ENCODE measurements around the gene KCNJ12. TPM values are rescaled to one million over a fixed set of nuclear protein-coding genes. Genes with fewer than 3 reads are reported as not detected.
"Not testable (repeated sequence)": the region's sequence is repeated elsewhere in the genome, so short reads cannot be mapped to it uniquely, and the experiment has no call there.

KCNJ12 gene
- total RNA-seq (not detected), polyA plus RNA-seq (not detected)

GRCh38 chr17:21376081-21376758, at the start of gene KCNJ12:
TSS of gene KCNJ12 (plus strand) at chr17:21376357. CDS start at chr17:21415343, 38,986 bp downstream.
- CTCF ChIA-PET (ENCODE audit: partially characterized antibody): no interaction called here
- Histone ChIP-seq H3K4me1 (ENCODE audit: insufficient read depth, low read length) (no peaks in the 10 kb centered on the region), H3K27ac (ENCODE audit: low read depth, low read length) (no peak within 1 kb of the TSS), H3K36me3 (ENCODE audit: insufficient read depth, low read length) (no peaks in the 10 kb centered on the region), H3K9me3 (ENCODE audit: control insufficient read depth in 1 of 2, low read length in 2 of 2) (no peaks in the 10 kb centered on the region), H3K4me3 (ENCODE audit: low read length in 2 of 2) (no peak within 1 kb of the TSS), H3K27me3 (ENCODE audit: insufficient read depth, low read length) (no peaks in the 10 kb centered on the region)
- no peaks in the 10 kb centered on the region for H3K9me3 Mint-ChIP-seq
- intact Hi-C loops (cut with micrococcal nuclease): no loop called here
- H3K36me3 Mint-ChIP-seq: no peaks in the 10 kb centered on the region
- peak within 1 kb of the TSS in 6 of 8 donors; percentile 6 to 73 (median 38) for H3K4me3 Mint-ChIP-seq
- peaks cover 13 to 16% of the 10 kb centered on the region in 2 donors for H3K27me3 Mint-ChIP-seq
- no peak for DNase-seq
- POLR2A ChIA-PET (ENCODE audit: partially characterized antibody): no interaction called here
- H3K27ac Mint-ChIP-seq: no peak within 1 kb of the TSS
- peaks cover 2 to 9% (median 5%) of the 10 kb centered on the region in 4 donors for H3K4me1 Mint-ChIP-seq

GRCh38 chr17:21327921-21328320, 48.2 kb upstream of the KCNJ12 start:
- H3K4me3 ChIP-seq (ENCODE audit: low read length in 2 of 2); H3K4me1 Mint-ChIP-seq; H3K4me3 Mint-ChIP-seq; H3K27me3 ChIP-seq (ENCODE audit: insufficient read depth, low read length); H3K36me3 ChIP-seq (ENCODE audit: insufficient read depth, low read length); H3K27ac Mint-ChIP-seq; H3K4me1 ChIP-seq (ENCODE audit: insufficient read depth, low read length); DNase-seq; CTCF ChIA-PET (ENCODE audit: partially characterized antibody); H3K9me3 ChIP-seq (ENCODE audit: control insufficient read depth in 1 of 2, low read length in 2 of 2); H3K27ac ChIP-seq (ENCODE audit: low read depth, low read length); H3K27me3 Mint-ChIP-seq; intact Hi-C loops (cut with micrococcal nuclease); H3K36me3 Mint-ChIP-seq; POLR2A ChIA-PET (ENCODE audit: partially characterized antibody): not testable (repeated sequence)
- H3K9me3 Mint-ChIP-seq: peaks cover 0 to 16% (median 6%) of the 10 kb centered on the region in 8 donors

- H3K36me3 Mint-ChIP-seq; DNase-seq; H3K4me3 Mint-ChIP-seq; H3K4me3 ChIP-seq (ENCODE audit: low read length in 2 of 2); POLR2A ChIA-PET (ENCODE audit: partially characterized antibody); H3K27me3 Mint-ChIP-seq; intact Hi-C loops (cut with micrococcal nuclease); H3K27ac Mint-ChIP-seq; H3K27ac ChIP-seq (ENCODE audit: low read depth, low read length); H3K4me1 Mint-ChIP-seq; H3K27me3 ChIP-seq (ENCODE audit: insufficient read depth, low read length); CTCF ChIA-PET (ENCODE audit: partially characterized antibody); H3K36me3 ChIP-seq (ENCODE audit: insufficient read depth, low read length); H3K9me3 ChIP-seq (ENCODE audit: control insufficient read depth in 1 of 2, low read length in 2 of 2); H3K4me1 ChIP-seq (ENCODE audit: insufficient read depth, low read length): not testable (repeated sequence)
- peaks cover 0 to 14% (median 6%) of the 10 kb centered on the region in 8 donors for H3K9me3 Mint-ChIP-seq
Measured at GRCh38 chr17:21328778-21329177, 47.4 kb upstream of the KCNJ12 start.

GRCh38 chr17:21330436-21331160, 45.6 kb upstream of the KCNJ12 start:
- Mint-ChIP-seq H3K27ac (no peak overlapping the region), H3K4me3 (no peak overlapping the region), H3K27me3 (peaks cover 2 to 4% of the 10 kb centered on the region in 2 donors), H3K9me3 (peaks cover 0 to 14% (median 6%) of the 10 kb centered on the region in 8 donors), H3K4me1 (no peaks in the 10 kb centered on the region), H3K36me3 (no peaks in the 10 kb centered on the region)
- no peak for DNase-seq
- intact Hi-C loops (cut with micrococcal nuclease): no loop called here
- Histone ChIP-seq H3K4me1 (ENCODE audit: insufficient read depth, low read length) (no peaks in the 10 kb centered on the region), H3K9me3 (ENCODE audit: control insufficient read depth in 1 of 2, low read length in 2 of 2) (no peaks in the 10 kb centered on the region), H3K4me3 (ENCODE audit: low read length in 2 of 2) (no peak overlapping the region), H3K36me3 (ENCODE audit: insufficient read depth, low read length) (no peaks in the 10 kb centered on the region), H3K27me3 (ENCODE audit: insufficient read depth, low read length) (no peaks in the 10 kb centered on the region), H3K27ac (ENCODE audit: low read depth, low read length) (no peak overlapping the region)
- POLR2A ChIA-PET (ENCODE audit: partially characterized antibody): no interaction called here
- CTCF ChIA-PET (ENCODE audit: partially characterized antibody): no interaction called here

- POLR2A ChIA-PET (ENCODE audit: partially characterized antibody); H3K4me3 Mint-ChIP-seq; H3K9me3 ChIP-seq (ENCODE audit: control insufficient read depth in 1 of 2, low read length in 2 of 2); DNase-seq; H3K4me1 Mint-ChIP-seq; H3K36me3 ChIP-seq (ENCODE audit: insufficient read depth, low read length); H3K27ac Mint-ChIP-seq; intact Hi-C loops (cut with micrococcal nuclease); H3K36me3 Mint-ChIP-seq; H3K4me1 ChIP-seq (ENCODE audit: insufficient read depth, low read length); H3K27me3 ChIP-seq (ENCODE audit: insufficient read depth, low read length); CTCF ChIA-PET (ENCODE audit: partially characterized antibody); H3K27me3 Mint-ChIP-seq; H3K4me3 ChIP-seq (ENCODE audit: low read length in 2 of 2); H3K9me3 Mint-ChIP-seq; H3K27ac ChIP-seq (ENCODE audit: low read depth, low read length): not testable (repeated sequence)
Measured at GRCh38 chr17:21336541-21337294, 39.4 kb upstream of the KCNJ12 start.

GRCh38 chr17:21337981-21338625, 38.1 kb upstream of the KCNJ12 start:
- intact Hi-C loops (cut with micrococcal nuclease); DNase-seq; H3K4me3 ChIP-seq (ENCODE audit: low read length in 2 of 2); H3K27ac ChIP-seq (ENCODE audit: low read depth, low read length); H3K9me3 ChIP-seq (ENCODE audit: control insufficient read depth in 1 of 2, low read length in 2 of 2); H3K4me1 ChIP-seq (ENCODE audit: insufficient read depth, low read length); POLR2A ChIA-PET (ENCODE audit: partially characterized antibody); H3K27ac Mint-ChIP-seq; H3K4me3 Mint-ChIP-seq; H3K4me1 Mint-ChIP-seq; H3K36me3 Mint-ChIP-seq; H3K27me3 Mint-ChIP-seq; H3K9me3 Mint-ChIP-seq; H3K36me3 ChIP-seq (ENCODE audit: insufficient read depth, low read length); H3K27me3 ChIP-seq (ENCODE audit: insufficient read depth, low read length); CTCF ChIA-PET (ENCODE audit: partially characterized antibody): not testable (repeated sequence)

GRCh38 chr17:21339011-21339410, 37.1 kb upstream of the KCNJ12 start:
- H3K36me3 ChIP-seq (ENCODE audit: insufficient read depth, low read length): no peaks in the 10 kb centered on the region
- H3K4me1 ChIP-seq (ENCODE audit: insufficient read depth, low read length): no peaks in the 10 kb centered on the region
- H3K4me3 ChIP-seq (ENCODE audit: low read length in 2 of 2): no peak overlapping the region
- Mint-ChIP-seq H3K4me1 (no peaks in the 10 kb centered on the region), H3K36me3 (no peaks in the 10 kb centered on the region), H3K27me3 (no peaks in the 10 kb centered on the region), H3K9me3 (peaks cover 0 to 3% (median 0%) of the 10 kb centered on the region in 8 donors), H3K4me3 (no peak overlapping the region), H3K27ac (no peak overlapping the region)
- H3K9me3 ChIP-seq (ENCODE audit: control insufficient read depth in 1 of 2, low read length in 2 of 2): no peaks in the 10 kb centered on the region
- no peaks in the 10 kb centered on the region for H3K27me3 ChIP-seq (ENCODE audit: insufficient read depth, low read length)
- no peak for DNase-seq
- no peak overlapping the region for H3K27ac ChIP-seq (ENCODE audit: low read depth, low read length)
- intact Hi-C loops (cut with micrococcal nuclease): no loop called here
- ChIA-PET CTCF (ENCODE audit: partially characterized antibody) (no interaction called here), POLR2A (ENCODE audit: partially characterized antibody) (no interaction called here)

All from CD4-positive, alpha-beta memory T cell (primary cell).